PC-9 (cell line): ENCODE data around the gene CLC. TPM values are rescaled to one million over a fixed set of nuclear protein-coding genes. Genes with fewer than 3 reads are reported as not detected.
"Not testable (repeated sequence)": the region's sequence is repeated elsewhere in the genome, so short reads cannot be mapped to it uniquely, and the experiment has no call there.

Experiments
- BruUV-seq: library from RNA; stranded (reverse); fragments of 400-500 nt; replicated peaks from 2 replicates; lab custom pipeline; 2021; lab: Mats Ljungman, UMichigan
- CTCF ChIA-PET: fragments of 300-600 bp; sonication (Branson Sonifier 250); formaldehyde crosslinking; loops from one replicate; lab custom pipeline; 2022; ENCODE audit warnings: antibody characterized with exemption; lab: Charles Lee
- POLR2A ChIA-PET: fragments of 300-600 bp; sonication (Branson Sonifier 250); formaldehyde crosslinking; loops from one replicate; lab custom pipeline; 2022; ENCODE audit warnings: antibody characterized with exemption; ENCODE audit not compliant: unreplicated experiment; lab: Charles Lee
- DNase-seq, 2 experiments: peaks; one replicate each; pipeline versions ENCODE4 v3.0.0 to v3.0.0-alpha.2; 2015 to 2022; ENCODE audit warnings: mixed read lengths in 1 of 2
- H2AFZ ChIP-seq: fragments of 200-600 bp; sonication (generic); 2 replicates; pipeline ENCODE4 v1.8.1; 2017; ENCODE audit warnings: antibody characterized with exemption
- H3F3A ChIP-seq: fragments of 200-600 bp; sonication (generic); 2 replicates; pipeline ENCODE4 v1.8.1; 2017; ENCODE audit warnings: antibody characterized with exemption, mild to moderate bottlenecking, low read depth; ENCODE audit not compliant: insufficient read depth
- H3K27ac ChIP-seq: fragments of 200-600 bp; sonication (generic); 2 replicates; pipeline ENCODE4 v1.6.1; 2016; ENCODE audit warnings: mixed run types
- H3K27me3 ChIP-seq: fragments of 200-600 bp; sonication (generic); 2 replicates; pipeline ENCODE4 v1.6.1; 2016; ENCODE audit warnings: low read depth, mixed run types; ENCODE audit not compliant: insufficient read depth
- H3K36me3 ChIP-seq: fragments of 200-600 bp; sonication (generic); 2 replicates; pipeline ENCODE4 v1.6.1; 2016; ENCODE audit warnings: low read depth, mixed run types
- H3K4me1 ChIP-seq: fragments of 200-600 bp; sonication (generic); replicated peaks from 2 replicates; pipeline ENCODE4 v1.6.1; 2016; ENCODE audit warnings: mixed run types; ENCODE audit not compliant: insufficient read depth
- H3K4me2 ChIP-seq: fragments of 200-600 bp; sonication (generic); 2 replicates; pipeline ENCODE4 v1.6.1; 2017; ENCODE audit warnings: mixed run types
- H3K4me3 ChIP-seq: fragments of 200-600 bp; sonication (generic); 2 replicates; pipeline ENCODE4 v1.6.1; 2016; ENCODE audit warnings: mixed run types
- H3K79me2 ChIP-seq: fragments of 200-600 bp; sonication (generic); 2 replicates; pipeline ENCODE4 v1.6.1; 2017; ENCODE audit warnings: low read depth, mixed run types
- H3K9me2 ChIP-seq: fragments of 200-600 bp; sonication (generic); 2 replicates; pipeline ENCODE4 v1.8.1; 2017; ENCODE audit warnings: mild to moderate bottlenecking; ENCODE audit not compliant: insufficient read depth
- H3K9me3 ChIP-seq: fragments of 200-600 bp; sonication (generic); 2 replicates; pipeline ENCODE4 v1.8.1; 2016; ENCODE audit warnings: low read depth; ENCODE audit not compliant: insufficient read depth
- H4K20me1 ChIP-seq: fragments of 200-600 bp; sonication (generic); 2 replicates; pipeline ENCODE4 v1.8.1; 2017; ENCODE audit not compliant: insufficient read depth
- EZH2 ChIP-seq: fragments of 200-600 bp; sonication (generic); IDR thresholded peaks from 2 replicates; pipeline ENCODE4 v1.8.0; 2017; ENCODE audit warnings: antibody characterized with exemption, low read depth
- intact Hi-C: fragments of 100-400 bp; cut with micrococcal nuclease; formaldehyde crosslinking; loops from one replicate; pipeline ENCODE4 v1.10.0; 2022; ENCODE audit not compliant: unreplicated experiment
- total RNA-seq: library from RNA; stranded (reverse); gene quantifications from 2 replicates; pipeline ENCODE4 v1.2.3, GENCODE V29; 2021
- TF ChIP-seq, protein P1 (sequence below): fragments of 200-600 bp; sonication (generic); conservative IDR thresholded peaks from 2 replicates; pipeline ENCODE4 v1.6.1; 2017; ENCODE audit warnings: mixed run types, antibody characterized with exemption, mild to moderate bottlenecking, moderate library complexity

Gene CLC
- total RNA-seq, 1 experiment from 2014 or later = not detected

DNA sequence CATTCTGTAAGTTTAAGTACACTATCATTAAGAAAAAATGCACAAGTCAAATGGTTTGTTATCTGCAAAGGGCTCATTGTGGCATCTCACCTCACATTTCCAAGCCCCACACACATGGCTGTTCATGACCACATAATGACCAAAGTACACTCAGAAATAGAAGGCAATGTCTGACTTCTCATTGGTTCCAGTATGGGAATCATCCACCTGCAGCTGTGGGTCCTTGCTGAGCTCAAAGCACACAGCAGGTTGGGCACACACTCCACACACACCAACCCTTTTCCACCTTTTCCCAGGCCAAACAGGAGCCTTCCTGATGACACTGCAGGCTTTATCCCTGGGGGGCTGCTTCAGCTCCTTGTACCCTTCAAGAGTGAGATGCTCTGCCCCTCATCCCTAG, 11.8 kb downstream of the CLC start:
- Histone ChIP-seq H2AFZ (no peak overlapping the region), H3F3A (no peaks in the 10 kb centered on the region), H3K27me3 (peaks cover 56% of the 10 kb centered on the region), H3K36me3 (no peaks in the 10 kb centered on the region), H3K9me3 (no peaks in the 10 kb centered on the region), H4K20me1 (no peaks in the 10 kb centered on the region), H3K4me1 (no peaks in the 10 kb centered on the region), H3K4me3 (no peak overlapping the region), H3K9me2 (no peaks in the 10 kb centered on the region), H3K79me2 (no peaks in the 10 kb centered on the region), H3K27ac (no peak overlapping the region), H3K4me2 (no peak overlapping the region)
- CTCF ChIA-PET = no interaction called here
- DNase-seq = no peak
- BruUV-seq = no TSS peak
- TF ChIP-seq EZH2 = no peak
- TF ChIP-seq, protein P1, sequence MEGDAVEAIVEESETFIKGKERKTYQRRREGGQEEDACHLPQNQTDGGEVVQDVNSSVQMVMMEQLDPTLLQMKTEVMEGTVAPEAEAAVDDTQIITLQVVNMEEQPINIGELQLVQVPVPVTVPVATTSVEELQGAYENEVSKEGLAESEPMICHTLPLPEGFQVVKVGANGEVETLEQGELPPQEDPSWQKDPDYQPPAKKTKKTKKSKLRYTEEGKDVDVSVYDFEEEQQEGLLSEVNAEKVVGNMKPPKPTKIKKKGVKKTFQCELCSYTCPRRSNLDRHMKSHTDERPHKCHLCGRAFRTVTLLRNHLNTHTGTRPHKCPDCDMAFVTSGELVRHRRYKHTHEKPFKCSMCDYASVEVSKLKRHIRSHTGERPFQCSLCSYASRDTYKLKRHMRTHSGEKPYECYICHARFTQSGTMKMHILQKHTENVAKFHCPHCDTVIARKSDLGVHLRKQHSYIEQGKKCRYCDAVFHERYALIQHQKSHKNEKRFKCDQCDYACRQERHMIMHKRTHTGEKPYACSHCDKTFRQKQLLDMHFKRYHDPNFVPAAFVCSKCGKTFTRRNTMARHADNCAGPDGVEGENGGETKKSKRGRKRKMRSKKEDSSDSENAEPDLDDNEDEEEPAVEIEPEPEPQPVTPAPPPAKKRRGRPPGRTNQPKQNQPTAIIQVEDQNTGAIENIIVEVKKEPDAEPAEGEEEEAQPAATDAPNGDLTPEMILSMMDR = no peak
- POLR2A ChIA-PET = no interaction called here
- intact Hi-C loops = no loop called here

DNA sequence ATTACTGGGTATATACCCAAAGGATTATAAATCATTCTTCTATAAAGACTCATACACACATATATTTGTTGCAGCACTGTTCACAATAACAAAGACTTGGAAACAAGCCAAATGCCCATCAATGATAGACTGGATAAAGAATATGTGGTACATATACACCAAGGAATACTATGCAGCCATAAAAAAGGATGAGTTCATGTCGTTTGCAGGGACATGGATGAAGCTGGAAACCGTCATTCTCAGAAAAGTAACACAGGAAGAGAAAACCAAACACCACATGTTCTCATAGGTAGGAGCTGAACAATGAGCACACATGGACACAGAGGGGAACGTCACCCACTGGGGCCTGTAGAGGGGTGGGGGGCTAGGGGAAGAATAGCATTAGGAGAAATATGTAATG, 17.7 kb downstream of the CLC start:
- BruUV-seq, H3F3A ChIP-seq, H3K36me3 ChIP-seq, CTCF ChIA-PET, H2AFZ ChIP-seq, H3K9me3 ChIP-seq, H3K27ac ChIP-seq, H4K20me1 ChIP-seq, H3K4me2 ChIP-seq, DNase-seq, POLR2A ChIA-PET, H3K9me2 ChIP-seq, intact Hi-C loops, H3K79me2 ChIP-seq, H3K4me1 ChIP-seq, H3K4me3 ChIP-seq: not testable (repeated sequence)
- H3K27me3 ChIP-seq = peaks cover 12% of the 10 kb centered on the region; the same call in 1 of the 2 replicates

DNA sequence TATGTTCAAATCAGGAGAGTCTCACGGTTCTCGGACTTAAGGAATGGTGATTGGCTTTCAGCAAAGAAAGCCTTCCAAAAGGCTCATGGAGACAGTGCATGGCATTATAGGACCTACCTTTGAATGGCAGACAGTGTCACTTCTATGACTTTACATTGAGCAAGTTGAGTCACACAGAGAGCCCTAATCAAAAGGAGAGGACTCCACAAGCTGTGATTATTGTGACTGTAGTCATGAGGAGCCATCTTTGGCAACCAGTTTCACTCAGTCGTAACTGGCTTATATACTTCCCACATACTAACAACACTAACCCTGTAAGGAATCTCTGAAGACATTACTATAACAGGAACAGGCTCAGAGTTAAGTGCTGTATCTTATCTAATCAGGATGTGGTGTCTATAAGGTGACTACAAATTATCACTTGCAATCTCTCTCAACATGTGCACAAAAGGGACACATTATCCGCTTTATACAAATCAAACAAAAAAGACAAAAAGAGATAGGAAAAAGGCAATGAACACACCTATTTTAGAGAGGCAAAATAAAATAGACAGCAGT, 27.4 kb downstream of the CLC start:
- Histone ChIP-seq H3K4me1 (no peaks in the 10 kb centered on the region), H3F3A (no peaks in the 10 kb centered on the region), H3K4me3 (no peak overlapping the region), H3K9me2 (no peaks in the 10 kb centered on the region), H3K9me3 (no peaks in the 10 kb centered on the region), H3K27ac (no peak overlapping the region), H4K20me1 (no peaks in the 10 kb centered on the region), H3K4me2 (no peak overlapping the region), H3K79me2 (no peaks in the 10 kb centered on the region), H3K27me3 (peaks cover 37% of the 10 kb centered on the region; the same call in 1 of the 2 replicates), H3K36me3 (no peaks in the 10 kb centered on the region), H2AFZ (no peak overlapping the region)
- intact Hi-C loops = no loop called here
- no TSS peak for BruUV-seq
- POLR2A ChIA-PET = no interaction called here
- TF ChIP-seq, protein P1 = no peak
- TF ChIP-seq EZH2 = no peak
- DNase-seq = no peak
- CTCF ChIA-PET = no interaction called here
